Measurements from ENCODE around the gene CFAP299. TPM values are rescaled to one million over a fixed set of nuclear protein-coding genes. Genes with fewer than 3 reads are reported as not detected.

The CFAP299 gene
- total and polyA plus RNA-seq, 9 of the 15 experiments (the other 6 are each of a cell fraction or from before 2014, with no cell fraction given): 0.09 to 3.0 (median 0.76) TPM

DNA sequence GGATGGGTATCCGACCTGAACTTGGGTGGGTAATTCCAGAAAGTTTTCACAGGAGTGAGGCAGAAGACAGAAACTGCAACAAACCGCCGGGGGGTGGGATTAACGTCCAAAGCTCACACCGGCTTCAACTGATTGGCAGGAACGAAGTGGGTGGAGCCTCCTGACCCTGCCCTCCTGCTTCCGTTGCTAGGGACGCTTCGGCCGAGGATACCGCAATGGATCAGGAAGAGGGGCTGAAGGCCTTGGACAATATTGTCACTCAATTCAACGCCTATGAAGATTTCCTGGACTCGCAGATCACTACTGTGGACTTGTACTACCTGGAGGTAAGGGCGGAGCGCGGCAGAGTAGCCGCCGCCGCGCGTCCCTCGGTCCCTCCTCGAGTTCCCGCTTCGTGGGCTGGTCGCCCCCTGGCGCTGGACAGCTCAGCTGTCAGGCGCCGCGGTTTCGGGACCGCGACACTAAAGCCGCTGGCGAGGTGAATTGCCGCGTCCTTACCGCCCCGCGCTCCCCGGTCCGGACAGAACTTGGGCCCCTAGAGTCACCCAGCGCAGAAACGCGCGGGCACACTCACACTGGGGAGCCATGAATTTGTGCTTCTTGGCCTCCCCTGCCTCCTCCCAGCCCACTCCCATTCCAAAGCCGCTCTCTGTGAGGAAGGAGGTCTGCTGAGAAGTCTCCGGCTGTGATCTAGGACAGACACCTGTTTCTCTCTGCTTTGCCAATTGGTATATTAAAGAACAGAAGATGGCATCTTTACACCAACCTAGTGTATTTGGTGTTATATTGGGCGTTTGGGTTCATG lies at the start of gene CFAP299 (continued):
- TF ChIP-seq, protein P1, sequence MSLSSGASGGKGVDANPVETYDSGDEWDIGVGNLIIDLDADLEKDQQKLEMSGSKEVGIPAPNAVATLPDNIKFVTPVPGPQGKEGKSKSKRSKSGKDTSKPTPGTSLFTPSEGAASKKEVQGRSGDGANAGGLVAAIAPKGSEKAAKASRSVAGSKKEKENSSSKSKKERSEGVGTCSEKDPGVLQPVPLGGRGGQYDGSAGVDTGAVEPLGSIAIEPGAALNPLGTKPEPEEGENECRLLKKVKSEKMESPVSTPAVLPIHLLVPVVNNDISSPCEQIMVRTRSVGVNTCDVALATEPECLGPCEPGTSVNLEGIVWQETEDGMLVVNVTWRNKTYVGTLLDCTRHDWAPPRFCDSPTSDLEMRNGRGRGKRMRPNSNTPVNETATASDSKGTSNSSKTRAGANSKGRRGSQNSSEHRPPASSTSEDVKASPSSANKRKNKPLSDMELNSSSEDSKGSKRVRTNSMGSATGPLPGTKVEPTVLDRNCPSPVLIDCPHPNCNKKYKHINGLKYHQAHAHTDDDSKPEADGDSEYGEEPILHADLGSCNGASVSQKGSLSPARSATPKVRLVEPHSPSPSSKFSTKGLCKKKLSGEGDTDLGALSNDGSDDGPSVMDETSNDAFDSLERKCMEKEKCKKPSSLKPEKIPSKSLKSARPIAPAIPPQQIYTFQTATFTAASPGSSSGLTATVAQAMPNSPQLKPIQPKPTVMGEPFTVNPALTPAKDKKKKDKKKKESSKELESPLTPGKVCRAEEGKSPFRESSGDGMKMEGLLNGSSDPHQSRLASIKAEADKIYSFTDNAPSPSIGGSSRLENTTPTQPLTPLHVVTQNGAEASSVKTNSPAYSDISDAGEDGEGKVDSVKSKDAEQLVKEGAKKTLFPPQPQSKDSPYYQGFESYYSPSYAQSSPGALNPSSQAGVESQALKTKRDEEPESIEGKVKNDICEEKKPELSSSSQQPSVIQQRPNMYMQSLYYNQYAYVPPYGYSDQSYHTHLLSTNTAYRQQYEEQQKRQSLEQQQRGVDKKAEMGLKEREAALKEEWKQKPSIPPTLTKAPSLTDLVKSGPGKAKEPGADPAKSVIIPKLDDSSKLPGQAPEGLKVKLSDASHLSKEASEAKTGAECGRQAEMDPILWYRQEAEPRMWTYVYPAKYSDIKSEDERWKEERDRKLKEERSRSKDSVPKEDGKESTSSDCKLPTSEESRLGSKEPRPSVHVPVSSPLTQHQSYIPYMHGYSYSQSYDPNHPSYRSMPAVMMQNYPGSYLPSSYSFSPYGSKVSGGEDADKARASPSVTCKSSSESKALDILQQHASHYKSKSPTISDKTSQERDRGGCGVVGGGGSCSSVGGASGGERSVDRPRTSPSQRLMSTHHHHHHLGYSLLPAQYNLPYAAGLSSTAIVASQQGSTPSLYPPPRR (CRISPR knock-in tag; IDR thresholded peaks at IDR 0.05; ENCODE audit: borderline replicate concordance): no peak
- TF ChIP-seq HNRNPLL (IDR thresholded peaks at IDR 0.05; ENCODE audit: low read depth, low read length, poor library complexity, severe bottlenecking) (no peak), SNIP1 (IDR thresholded peaks at IDR 0.05; ENCODE audit: low read depth) (no peak), ZNF57 (CRISPR knock-in tag; IDR thresholded peaks at IDR 0.05) (no peak), RNF2 (IDR thresholded peaks at IDR 0.05) (0 out of 2 replicates have a peak, but pooled peaks have one; percentile 28), SETDB1 (IDR thresholded peaks at IDR 0.05; ENCODE audit: low read length) (no peak), HDAC8 (tag; IDR thresholded peaks at IDR 0.05) (no peak), HNRNPK (IDR thresholded peaks at IDR 0.05; ENCODE audit: low read depth, low read length, poor library complexity, severe bottlenecking) (no peak), PRMT5 (CRISPR knock-in tag; IDR thresholded peaks at IDR 0.05) (no peak), HMG20B (CRISPR knock-in tag; IDR thresholded peaks at IDR 0.05) (no peak), FOS (IDR thresholded peaks at IDR 0.05; ENCODE audit: extremely low read depth, insufficient read length) (no peak), ZNF41 (CRISPR knock-in tag; conservative IDR thresholded peaks at IDR 0.05) (no peak), PHF8 (IDR thresholded peaks at IDR 0.05; ENCODE audit: borderline replicate concordance, low read length) (peak; percentile 34; the same call in 1 of the 2 replicates), GTF2A2 (tag; IDR thresholded peaks at IDR 0.05) (no peak), RBM15 (IDR thresholded peaks at IDR 0.05; ENCODE audit: insufficient read depth, low read length) (no peak), ZNF124 (CRISPR knock-in tag; IDR thresholded peaks at IDR 0.05) (no peak)
- TF ChIP-seq, protein P2, sequence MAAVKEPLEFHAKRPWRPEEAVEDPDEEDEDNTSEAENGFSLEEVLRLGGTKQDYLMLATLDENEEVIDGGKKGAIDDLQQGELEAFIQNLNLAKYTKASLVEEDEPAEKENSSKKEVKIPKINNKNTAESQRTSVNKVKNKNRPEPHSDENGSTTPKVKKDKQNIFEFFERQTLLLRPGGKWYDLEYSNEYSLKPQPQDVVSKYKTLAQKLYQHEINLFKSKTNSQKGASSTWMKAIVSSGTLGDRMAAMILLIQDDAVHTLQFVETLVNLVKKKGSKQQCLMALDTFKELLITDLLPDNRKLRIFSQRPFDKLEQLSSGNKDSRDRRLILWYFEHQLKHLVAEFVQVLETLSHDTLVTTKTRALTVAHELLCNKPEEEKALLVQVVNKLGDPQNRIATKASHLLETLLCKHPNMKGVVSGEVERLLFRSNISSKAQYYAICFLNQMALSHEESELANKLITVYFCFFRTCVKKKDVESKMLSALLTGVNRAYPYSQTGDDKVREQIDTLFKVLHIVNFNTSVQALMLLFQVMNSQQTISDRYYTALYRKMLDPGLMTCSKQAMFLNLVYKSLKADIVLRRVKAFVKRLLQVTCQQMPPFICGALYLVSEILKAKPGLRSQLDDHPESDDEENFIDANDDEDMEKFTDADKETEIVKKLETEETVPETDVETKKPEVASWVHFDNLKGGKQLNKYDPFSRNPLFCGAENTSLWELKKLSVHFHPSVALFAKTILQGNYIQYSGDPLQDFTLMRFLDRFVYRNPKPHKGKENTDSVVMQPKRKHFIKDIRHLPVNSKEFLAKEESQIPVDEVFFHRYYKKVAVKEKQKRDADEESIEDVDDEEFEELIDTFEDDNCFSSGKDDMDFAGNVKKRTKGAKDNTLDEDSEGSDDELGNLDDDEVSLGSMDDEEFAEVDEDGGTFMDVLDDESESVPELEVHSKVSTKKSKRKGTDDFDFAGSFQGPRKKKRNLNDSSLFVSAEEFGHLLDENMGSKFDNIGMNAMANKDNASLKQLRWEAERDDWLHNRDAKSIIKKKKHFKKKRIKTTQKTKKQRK (IDR thresholded peaks at IDR 0.05; ENCODE audit: borderline replicate concordance, low read depth, low read length): no peak
- TF ChIP-seq, protein P3, sequence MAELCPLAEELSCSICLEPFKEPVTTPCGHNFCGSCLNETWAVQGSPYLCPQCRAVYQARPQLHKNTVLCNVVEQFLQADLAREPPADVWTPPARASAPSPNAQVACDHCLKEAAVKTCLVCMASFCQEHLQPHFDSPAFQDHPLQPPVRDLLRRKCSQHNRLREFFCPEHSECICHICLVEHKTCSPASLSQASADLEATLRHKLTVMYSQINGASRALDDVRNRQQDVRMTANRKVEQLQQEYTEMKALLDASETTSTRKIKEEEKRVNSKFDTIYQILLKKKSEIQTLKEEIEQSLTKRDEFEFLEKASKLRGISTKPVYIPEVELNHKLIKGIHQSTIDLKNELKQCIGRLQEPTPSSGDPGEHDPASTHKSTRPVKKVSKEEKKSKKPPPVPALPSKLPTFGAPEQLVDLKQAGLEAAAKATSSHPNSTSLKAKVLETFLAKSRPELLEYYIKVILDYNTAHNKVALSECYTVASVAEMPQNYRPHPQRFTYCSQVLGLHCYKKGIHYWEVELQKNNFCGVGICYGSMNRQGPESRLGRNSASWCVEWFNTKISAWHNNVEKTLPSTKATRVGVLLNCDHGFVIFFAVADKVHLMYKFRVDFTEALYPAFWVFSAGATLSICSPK (IDR thresholded peaks at IDR 0.05; ENCODE audit: borderline replicate concordance): no peak

Measured in K562 (cell line).